Omental fat pad (tissue), 4 donors: ENCODE data around the gene SNX6. TPM values are rescaled to one million over a fixed set of nuclear protein-coding genes. Genes with fewer than 3 reads are reported as not detected.
"Not testable (repeated sequence)": the region's sequence is repeated elsewhere in the genome, so short reads cannot be mapped to it uniquely, and the experiment has no call there.

Experiments
- ATAC-seq: fragments of 150-250 bp; one replicate; pipeline ENCODE4 v1.9.1; 2016; ENCODE audit warnings: mild to moderate bottlenecking, moderate library complexity; ENCODE audit not compliant: low FRiP score
- DNase-seq: peaks from one replicate; pipeline ENCODE4 v3.0.0-alpha.2; 2019; ENCODE audit warnings: low spot score
- small RNA-seq: library from RNA; depleted of rRNA; stranded (forward); fragments of <200 nt; gene quantifications from one replicate; pipeline ENCODE3, GENCODE V24; 2016
- total RNA-seq, 4 donors: library from RNA; depleted of rRNA; stranded (reverse); fragments of >200 nt; gene quantifications; one replicate each; pipeline ENCODE4 v1.1.0, GENCODE V29; 2016
- TF ChIP-seq, protein P1 (sequence below), 3 donors: fragments of 450-650 bp; IDR thresholded peaks; one replicate each; pipeline ENCODE4 v1.5.1; 2016 to 2017; ENCODE audit warnings: antibody characterized with exemption in 3 of 3, mild to moderate bottlenecking in 3 of 3, moderate library complexity in 2 of 3

SNX6 gene
- total RNA-seq, 4 donors from 2014 or later = 98.7 to 172 (median 129) TPM

GRCh38 chr14:34536951-34537676, 92.8 kb downstream of the SNX6 start:
- DNase-seq (no peak), ATAC-seq (no peak)
- TF ChIP-seq, protein P1, sequence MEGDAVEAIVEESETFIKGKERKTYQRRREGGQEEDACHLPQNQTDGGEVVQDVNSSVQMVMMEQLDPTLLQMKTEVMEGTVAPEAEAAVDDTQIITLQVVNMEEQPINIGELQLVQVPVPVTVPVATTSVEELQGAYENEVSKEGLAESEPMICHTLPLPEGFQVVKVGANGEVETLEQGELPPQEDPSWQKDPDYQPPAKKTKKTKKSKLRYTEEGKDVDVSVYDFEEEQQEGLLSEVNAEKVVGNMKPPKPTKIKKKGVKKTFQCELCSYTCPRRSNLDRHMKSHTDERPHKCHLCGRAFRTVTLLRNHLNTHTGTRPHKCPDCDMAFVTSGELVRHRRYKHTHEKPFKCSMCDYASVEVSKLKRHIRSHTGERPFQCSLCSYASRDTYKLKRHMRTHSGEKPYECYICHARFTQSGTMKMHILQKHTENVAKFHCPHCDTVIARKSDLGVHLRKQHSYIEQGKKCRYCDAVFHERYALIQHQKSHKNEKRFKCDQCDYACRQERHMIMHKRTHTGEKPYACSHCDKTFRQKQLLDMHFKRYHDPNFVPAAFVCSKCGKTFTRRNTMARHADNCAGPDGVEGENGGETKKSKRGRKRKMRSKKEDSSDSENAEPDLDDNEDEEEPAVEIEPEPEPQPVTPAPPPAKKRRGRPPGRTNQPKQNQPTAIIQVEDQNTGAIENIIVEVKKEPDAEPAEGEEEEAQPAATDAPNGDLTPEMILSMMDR (IDR thresholded peaks at IDR 0.05) = no peak

GRCh38 chr14:34527591-34527990, 102.4 kb downstream of the SNX6 start:
- TF ChIP-seq, protein P1 (IDR thresholded peaks at IDR 0.05) = no peak
- DNase-seq (no peak), ATAC-seq (no peak)

DNA sequence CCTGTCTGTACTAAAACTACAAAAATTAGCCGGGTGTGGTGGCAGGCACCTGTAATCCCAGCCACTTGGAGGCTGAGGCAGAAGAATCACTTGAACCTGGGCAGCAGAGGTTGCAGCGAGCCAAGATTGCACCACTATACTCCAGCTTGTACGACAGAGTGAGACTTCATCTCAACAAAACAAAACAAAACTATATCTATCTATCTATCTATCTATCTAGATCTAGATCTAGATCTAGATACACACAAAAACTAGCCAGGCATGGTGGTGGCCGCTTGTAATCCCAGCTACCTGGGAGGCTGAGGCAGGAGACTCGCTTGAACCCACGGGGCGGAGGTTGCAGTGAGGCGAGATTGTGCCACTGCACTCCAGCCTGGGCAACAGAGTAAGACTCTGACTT, 105.7 kb downstream of the SNX6 start:
- DNase-seq, ATAC-seq: not testable (repeated sequence)

DNA sequence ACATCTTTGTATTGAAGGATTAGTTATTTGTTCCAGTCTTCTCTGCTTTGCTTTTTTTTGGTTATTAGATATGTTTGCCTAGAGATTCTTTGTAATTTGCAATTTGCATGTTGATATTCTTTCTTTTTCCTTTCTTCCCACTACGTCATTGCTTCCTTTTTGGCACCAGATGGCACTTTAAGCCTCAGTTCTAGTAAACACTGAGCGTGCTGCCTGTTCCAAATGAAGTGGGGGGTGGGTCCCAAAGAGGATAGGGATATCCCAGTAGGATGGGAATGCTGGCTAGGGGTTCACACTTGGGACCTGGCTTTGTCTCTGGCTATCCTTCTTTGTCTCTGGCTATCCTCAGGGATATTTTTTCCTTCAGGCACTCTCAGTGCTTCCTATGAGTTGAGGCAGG, 107.5 kb downstream of the SNX6 start:
- TF ChIP-seq, protein P1 (IDR thresholded peaks at IDR 0.05) = no peak
- DNase-seq (no peak), ATAC-seq (no peak)

- DNase-seq, ATAC-seq: not testable (repeated sequence)
Measured at GRCh38 chr14:34521071-34521470, 108.9 kb downstream of the SNX6 start.

- not testable (repeated sequence) for DNase-seq
Measured at GRCh38 chr14:34520304-34520970, 109.5 kb downstream of the SNX6 start.

More at GRCh38 chr14:34520304-34520970, 109.5 kb downstream of the SNX6 start:
- ATAC-seq = not testable (repeated sequence)

Small RNA genes within 50 kb of the gene (small RNA-seq; reads per million reads assigned to genes)
- not detected for gene RNU1-27P
- not detected for gene RNU1-28P
- gene RNU6-1261P = not detected

Other genes with a start within 250 kb of the SNX6 start
- gene SPTSSA, start 167.9 kb downstream of the SNX6 start, total RNA-seq = 10 to 100 TPM; 18.3 to 35.9 (median 32.4) TPM
- 10 to 100 TPM; 17.1 to 39.2 (median 35.7) TPM for gene EAPP, start 90.4 kb downstream of the SNX6 start, total RNA-seq
- 10 to 100 TPM; 35.3 to 69.4 (median 67.4) TPM for gene CFL2, start 84.4 kb upstream of the SNX6 start, total RNA-seq
- gene BAZ1A, start 245.2 kb upstream of the SNX6 start, total RNA-seq = 10 to 100 TPM; 22.7 to 86.7 (median 56.0) TPM